AG10803 (cell line): ENCODE measurements around the gene EFR3B.

ENCODE experiments used
- DNase-seq: peaks from one replicate; pipeline ENCODE4 v3.0.0; 2010; ENCODE audit warnings: low read depth
- H3K4me3 ChIP-seq: 2 replicates; pipeline ENCODE4 v1.5.1; 2011; ENCODE audit warnings: mild to moderate bottlenecking, low read length, control low read depth
- CTCF ChIP-seq: conservative IDR thresholded peaks from 2 replicates; pipeline ENCODE4 v1.5.1; 2011; ENCODE audit warnings: mild to moderate bottlenecking, low read length, control low read depth, inconsistent platforms

EFR3B gene

GRCh38 chr2:25201794-25202193 is 159.9 kb downstream of the EFR3B start:
- no peak for DNase-seq
- no peak overlapping the region for H3K4me3 ChIP-seq
- no peak for TF ChIP-seq CTCF

GRCh38 chr2:25202275-25202674 is 160.4 kb downstream of the EFR3B start:
- no peak for DNase-seq
- TF ChIP-seq CTCF, result no peak
- H3K4me3 ChIP-seq, result no peak overlapping the region

GRCh38 chr2:25204190-25204838 is 162.4 kb downstream of the EFR3B start:
- no peak overlapping the region for H3K4me3 ChIP-seq
- TF ChIP-seq CTCF, result no peak

GRCh38 chr2:25207078-25207545 is 165.2 kb downstream of the EFR3B start:
- DNase-seq, result no peak
- H3K4me3 ChIP-seq, result no peak overlapping the region
- TF ChIP-seq CTCF, result no peak

More at GRCh38 chr2:25204190-25204838, 162.4 kb downstream of the EFR3B start:
- no peak for DNase-seq
